Stimulated activated CD8-positive, alpha-beta memory T cell treated with anti-CD3 and anti-CD28 coated beads, Interleukin-4, amount 100 ng/mL, for 1 hour (primary cell): Measurements from ENCODE around the gene VTN.
A peak's percentile ranks its signal among the peaks of the same experiment; 100 is the strongest.
"Not testable (repeated sequence)": the region's sequence is repeated elsewhere in the genome, so short reads cannot be mapped to it uniquely, and the experiment has no call there.

Source experiments
- DNase-seq, 2 donors: peaks; one replicate each; pipeline ENCODE4 v3.0.0-alpha.2; 2020; ENCODE audit warnings: low read depth in 2 of 2, low spot score in 1 of 2

The VTN gene

GRCh38 chr17:28343491-28343932 lies 26.6 kb downstream of the VTN start:
- DNase-seq: no peak

- DNase-seq: no peak
Observed at GRCh38 chr17:28342313-28342712, 27.8 kb downstream of the VTN start.

- no peak for DNase-seq
Observed at GRCh38 chr17:28341516-28341915, 28.6 kb downstream of the VTN start.

GRCh38 chr17:28340374-28340773 lies 29.7 kb downstream of the VTN start:
- no peak for DNase-seq

GRCh38 chr17:28339431-28339830 lies 30.7 kb downstream of the VTN start:
- DNase-seq: no peak

GRCh38 chr17:28338769-28339212 lies 31.3 kb downstream of the VTN start:
- not testable (repeated sequence) for DNase-seq

GRCh38 chr17:28338056-28338768 lies 31.9 kb downstream of the VTN start:
- DNase-seq: no peak

- DNase-seq: no peak
Observed at GRCh38 chr17:28335959-28336871, 33.9 kb downstream of the VTN start.

GRCh38 chr17:28335201-28335958 lies 34.7 kb downstream of the VTN start, which contains the start of the genes IFT20 and TNFAIP1:
IFT20 (minus strand) TSS chr17:28335472; CDS start chr17:28331985, 3,487 bp downstream.
TNFAIP1 (plus strand) TSS chr17:28335761; CDS start chr17:28339522, 3,761 bp downstream.
- peak; percentile 85 to 96 for DNase-seq

- no peak for DNase-seq
Observed at GRCh38 chr17:28334666-28335200, 35.4 kb downstream of the VTN start.

- DNase-seq: no peak
Observed at GRCh38 chr17:28334171-28334570, 35.9 kb downstream of the VTN start.

- no peak for DNase-seq
Observed at GRCh38 chr17:28333083-28333746, 36.9 kb downstream of the VTN start.

GRCh38 chr17:28331891-28332420 lies 38.2 kb downstream of the VTN start:
- no peak for DNase-seq

GRCh38 chr17:28330671-28331070 lies 39.4 kb downstream of the VTN start:
- DNase-seq: no peak

GRCh38 chr17:28328325-28328724 lies 41.8 kb downstream of the VTN start:
- no peak for DNase-seq

- DNase-seq: no peak
Observed at GRCh38 chr17:28327709-28328108, 42.4 kb downstream of the VTN start.

GRCh38 chr17:28327031-28327607 lies 43.0 kb downstream of the VTN start:
- no peak for DNase-seq

- no peak for DNase-seq
Observed at GRCh38 chr17:28326114-28326513, 44.0 kb downstream of the VTN start.

- DNase-seq: no peak
Observed at GRCh38 chr17:28325211-28325610, 44.9 kb downstream of the VTN start.

GRCh38 chr17:28324781-28325180 lies 45.3 kb downstream of the VTN start:
- DNase-seq: no peak
